ENCODE results near the gene GSTM3.

GRCh38 chr1:109751531-109752260 is 10.9 kb upstream of the GSTM3 start:
- TF ChIP-seq, protein P1, sequence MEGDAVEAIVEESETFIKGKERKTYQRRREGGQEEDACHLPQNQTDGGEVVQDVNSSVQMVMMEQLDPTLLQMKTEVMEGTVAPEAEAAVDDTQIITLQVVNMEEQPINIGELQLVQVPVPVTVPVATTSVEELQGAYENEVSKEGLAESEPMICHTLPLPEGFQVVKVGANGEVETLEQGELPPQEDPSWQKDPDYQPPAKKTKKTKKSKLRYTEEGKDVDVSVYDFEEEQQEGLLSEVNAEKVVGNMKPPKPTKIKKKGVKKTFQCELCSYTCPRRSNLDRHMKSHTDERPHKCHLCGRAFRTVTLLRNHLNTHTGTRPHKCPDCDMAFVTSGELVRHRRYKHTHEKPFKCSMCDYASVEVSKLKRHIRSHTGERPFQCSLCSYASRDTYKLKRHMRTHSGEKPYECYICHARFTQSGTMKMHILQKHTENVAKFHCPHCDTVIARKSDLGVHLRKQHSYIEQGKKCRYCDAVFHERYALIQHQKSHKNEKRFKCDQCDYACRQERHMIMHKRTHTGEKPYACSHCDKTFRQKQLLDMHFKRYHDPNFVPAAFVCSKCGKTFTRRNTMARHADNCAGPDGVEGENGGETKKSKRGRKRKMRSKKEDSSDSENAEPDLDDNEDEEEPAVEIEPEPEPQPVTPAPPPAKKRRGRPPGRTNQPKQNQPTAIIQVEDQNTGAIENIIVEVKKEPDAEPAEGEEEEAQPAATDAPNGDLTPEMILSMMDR (IDR thresholded peaks at IDR 0.05), result no peak
- TF ChIP-seq POLR2A (IDR thresholded peaks at IDR 0.05), result no peak
